Skeletal muscle tissue (tissue), 4 donors: ENCODE measurements around the gene ONECUT3. TPM values are rescaled to one million over a fixed set of nuclear protein-coding genes. Genes with fewer than 3 reads are reported as not detected.
"Not testable (repeated sequence)": the region's sequence is repeated elsewhere in the genome, so short reads cannot be mapped to it uniquely, and the experiment has no call there.

Source experiments
- H3K27ac ChIP-seq: one replicate; pipeline ENCODE4 v1.7.0; 2013; ENCODE audit warnings: mild to moderate bottlenecking, low read depth, low read length, inconsistent platforms
- H3K27me3 ChIP-seq, 3 donors: one replicate each; pipeline ENCODE4 v1.7.0; 2013; ENCODE audit warnings: low read length in 3 of 3; ENCODE audit not compliant: control insufficient read depth in 3 of 3, insufficient read depth in 3 of 3
- H3K36me3 ChIP-seq, 3 donors: one replicate each; pipeline ENCODE4 v1.7.0; 2013; ENCODE audit warnings: low read length in 3 of 3; ENCODE audit not compliant: control insufficient read depth in 3 of 3, insufficient read depth in 3 of 3
- H3K4me1 ChIP-seq, 3 donors: one replicate each; pipeline ENCODE4 v1.7.0; 2013; ENCODE audit warnings: low read length in 3 of 3, mild to moderate bottlenecking in 3 of 3; ENCODE audit not compliant: control insufficient read depth in 3 of 3, insufficient read depth in 3 of 3
- H3K4me3 ChIP-seq, 3 donors: one replicate each; pipeline ENCODE4 v1.7.0; 2013; ENCODE audit warnings: low read length in 3 of 3
- H3K9ac ChIP-seq, 3 donors: one replicate each; pipeline ENCODE4 v1.7.0; 2013; ENCODE audit warnings: low read length in 3 of 3, mild to moderate bottlenecking in 3 of 3, moderate library complexity in 2 of 3, low read depth in 1 of 3
- H3K9me3 ChIP-seq, 3 donors: one replicate each; pipeline ENCODE4 v1.7.0; 2013; ENCODE audit warnings: low read length in 3 of 3; ENCODE audit not compliant: control insufficient read depth in 3 of 3
- total RNA-seq: library from RNA; depleted of rRNA; stranded (reverse); fragments of >200 nt; gene quantifications from one replicate; pipeline ENCODE4 v1.2.3, GENCODE V29; 2014
- donor health status: Osteomylitis.

The ONECUT3 gene
- total RNA-seq, 1 donor from 2014 or later: not detected

DNA sequence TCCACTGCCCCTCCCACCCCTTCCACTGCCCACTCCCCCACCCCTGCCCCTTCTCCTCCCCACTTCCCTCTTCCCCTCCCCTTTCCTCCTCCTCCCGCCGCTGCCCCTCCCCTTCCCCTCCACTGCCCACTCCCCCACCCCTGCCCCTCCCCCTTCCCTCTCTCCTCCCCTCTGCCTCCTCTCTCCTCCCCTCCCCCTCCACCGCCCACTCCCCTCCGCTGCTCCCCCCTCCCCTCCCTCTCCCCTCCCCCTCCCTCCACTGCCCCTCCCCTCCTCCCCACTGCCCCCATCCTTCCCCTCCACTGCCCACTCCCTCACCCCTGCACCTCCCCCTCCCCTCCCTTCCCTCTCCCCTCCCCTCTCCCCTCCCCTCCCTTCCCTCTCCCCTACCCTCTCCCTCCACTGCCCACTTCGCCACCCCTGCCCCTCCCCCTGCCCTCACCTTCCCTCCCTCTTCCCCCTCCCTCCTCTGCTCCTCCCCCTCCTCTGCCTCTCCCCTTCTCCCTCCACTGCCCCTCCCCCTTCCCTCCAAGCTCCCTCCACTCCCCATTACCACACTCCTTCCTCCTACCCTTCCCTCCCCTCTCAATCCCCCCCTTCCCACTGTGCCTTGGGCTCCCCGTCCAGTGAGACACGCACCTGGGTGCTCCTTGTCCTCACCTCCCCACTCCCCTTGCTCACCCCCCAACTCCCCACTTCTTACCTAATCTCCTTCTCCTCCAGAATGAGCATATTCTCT, 36.9 kb downstream of the ONECUT3 start:
- peaks cover 11 to 26% (median 19%) of the 10 kb centered on the region in 3 donors for H3K27me3 ChIP-seq
- no peak overlapping the region for H3K9ac ChIP-seq
- no peaks in the 10 kb centered on the region for H3K9me3 ChIP-seq
- H3K36me3 ChIP-seq: no peaks in the 10 kb centered on the region
- no peak overlapping the region for H3K4me3 ChIP-seq
- no peak overlapping the region for H3K27ac ChIP-seq
- H3K4me1 ChIP-seq: peaks cover 0 to 2% (median 0%) of the 10 kb centered on the region in 3 donors

DNA sequence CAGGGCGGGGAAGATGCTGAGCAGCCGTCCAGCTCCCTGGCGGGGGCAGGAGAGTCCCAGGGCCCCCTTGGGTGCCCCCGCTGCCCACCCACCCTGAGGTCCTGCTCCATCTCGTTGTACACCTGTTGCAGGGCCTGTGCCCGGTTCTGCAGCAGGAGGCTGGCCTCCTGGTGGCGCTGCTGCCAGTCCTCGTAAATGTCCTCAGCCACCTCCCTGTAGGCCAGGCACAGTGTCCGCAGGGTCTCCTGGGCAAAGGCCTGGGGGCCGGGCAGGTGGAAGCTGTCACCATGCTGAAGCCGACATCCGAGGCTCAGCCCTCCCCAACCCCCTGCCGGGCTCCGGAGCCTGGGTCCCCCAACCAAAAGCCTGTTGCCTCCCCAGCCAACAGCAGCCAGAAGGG, 38.6 kb downstream of the ONECUT3 start:
- peaks cover 25 to 36% (median 26%) of the 10 kb centered on the region in 3 donors for H3K27me3 ChIP-seq
- H3K4me3 ChIP-seq: no peak overlapping the region
- H3K9me3 ChIP-seq: no peaks in the 10 kb centered on the region
- H3K27ac ChIP-seq: no peak overlapping the region
- no peaks in the 10 kb centered on the region for H3K36me3 ChIP-seq
- H3K4me1 ChIP-seq: peaks cover 4 to 6% (median 6%) of the 10 kb centered on the region in 3 donors
- no peak overlapping the region for H3K9ac ChIP-seq

DNA sequence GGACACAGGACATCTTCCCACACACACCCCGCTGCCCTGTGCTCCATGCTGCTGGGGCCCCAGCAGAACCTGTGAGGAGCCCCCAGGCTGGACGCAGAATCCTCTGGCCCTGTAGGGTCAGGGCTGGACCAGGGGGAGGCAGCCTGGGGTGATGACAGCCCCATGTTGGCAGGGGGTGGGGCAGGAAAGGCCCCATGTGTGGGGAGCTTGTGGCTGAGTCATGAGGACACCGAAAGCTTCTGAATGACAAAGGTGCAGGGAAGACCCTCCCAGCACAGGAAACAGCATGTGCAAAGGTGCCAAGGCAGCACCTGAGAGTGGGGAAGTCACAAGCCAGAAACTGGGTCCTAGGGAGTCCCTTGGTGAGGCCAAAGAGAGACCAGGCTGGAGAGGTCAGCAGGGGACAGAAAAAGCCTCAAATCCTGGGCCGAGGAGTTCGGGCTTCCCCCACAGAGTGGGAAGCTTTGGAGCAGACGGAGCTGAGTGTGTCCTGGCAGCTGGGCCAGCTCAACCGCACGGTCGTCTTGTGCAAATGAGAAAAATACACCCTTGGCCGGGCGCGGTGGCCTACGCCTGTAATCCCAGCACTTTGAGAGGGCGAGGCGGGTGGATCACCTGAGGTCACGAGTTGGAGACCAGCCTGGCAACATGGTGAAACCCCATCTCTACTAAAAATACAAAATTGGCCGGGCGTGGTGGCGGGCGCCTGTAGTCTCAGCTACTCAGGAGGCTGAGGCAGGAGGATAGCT, 41.3 kb downstream of the ONECUT3 start:
- Histone ChIP-seq H3K27me3 (peaks cover 16 to 33% (median 20%) of the 10 kb centered on the region in 3 donors), H3K9me3 (no peaks in the 10 kb centered on the region), H3K4me1 (peaks cover 4 to 6% (median 4%) of the 10 kb centered on the region in 3 donors), H3K9ac (no peak overlapping the region), H3K36me3 (no peaks in the 10 kb centered on the region), H3K4me3 (no peak overlapping the region), H3K27ac (no peak overlapping the region)

DNA sequence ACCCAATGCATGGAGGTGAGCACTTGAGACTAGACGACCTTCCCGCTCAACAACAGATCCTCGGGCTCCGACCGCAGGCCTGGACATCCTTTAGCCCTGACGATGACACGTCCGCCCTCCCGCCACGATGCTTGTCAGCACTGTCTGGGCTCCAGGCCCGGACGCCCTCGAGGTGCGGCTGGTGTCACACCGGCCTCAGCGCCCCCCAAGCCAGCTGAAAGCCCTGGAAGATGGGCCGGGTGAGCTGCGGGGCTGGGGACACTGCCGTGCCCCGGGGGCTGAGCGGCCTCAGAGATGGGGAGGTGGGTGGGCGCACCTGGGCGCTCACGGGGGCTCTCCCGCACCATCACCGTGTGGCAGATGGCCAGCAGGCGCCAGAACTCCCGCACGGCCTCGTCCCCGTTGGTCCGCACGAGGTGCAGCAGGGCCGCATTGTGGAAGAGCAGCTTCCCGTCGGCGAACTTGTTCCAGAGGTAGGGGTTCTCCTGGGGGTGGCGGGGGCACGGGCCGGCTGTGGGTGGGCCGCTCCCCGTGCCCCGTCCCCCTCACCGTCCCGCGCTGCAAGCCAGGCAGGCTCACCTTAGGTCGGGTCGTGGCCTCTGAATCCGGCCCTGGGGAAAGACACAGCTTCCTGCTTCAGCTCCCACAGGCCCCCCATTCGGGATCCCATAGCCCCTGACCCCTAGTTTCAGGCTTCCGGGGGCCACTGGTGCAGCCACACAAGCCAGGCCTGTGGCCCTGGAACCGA, 43.3 kb downstream of the ONECUT3 start:
- peaks cover 4 to 6% (median 4%) of the 10 kb centered on the region in 3 donors for H3K4me1 ChIP-seq
- no peaks in the 10 kb centered on the region for H3K36me3 ChIP-seq
- H3K4me3 ChIP-seq: no peak overlapping the region
- no peaks in the 10 kb centered on the region for H3K9me3 ChIP-seq
- no peak overlapping the region for H3K9ac ChIP-seq
- H3K27ac ChIP-seq: no peak overlapping the region
- H3K27me3 ChIP-seq: peaks cover 17 to 32% (median 21%) of the 10 kb centered on the region in 3 donors

DNA sequence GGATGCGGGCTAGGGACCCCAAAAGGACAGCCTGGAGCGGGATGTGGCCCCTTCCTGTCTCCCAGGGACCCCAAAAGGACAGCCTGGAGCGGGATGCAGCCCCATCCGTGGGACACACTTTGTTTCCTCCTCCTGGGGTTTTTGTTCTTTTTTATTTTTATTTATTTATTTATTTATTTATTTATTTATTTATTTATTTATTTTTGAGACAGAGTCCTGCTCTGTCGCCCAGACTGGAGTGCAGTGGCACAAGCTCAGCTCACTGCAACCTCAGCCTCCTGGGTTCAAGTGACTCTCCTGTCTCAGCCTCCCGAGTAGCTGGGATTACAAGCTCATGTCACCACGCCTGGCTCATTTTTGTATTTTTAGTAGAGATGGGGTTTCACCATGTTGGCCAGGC, 44.0 kb downstream of the ONECUT3 start:
- not testable (repeated sequence) for H3K36me3 ChIP-seq, H3K4me1 ChIP-seq, H3K9me3 ChIP-seq, H3K27ac ChIP-seq, H3K9ac ChIP-seq, H3K4me3 ChIP-seq
- H3K27me3 ChIP-seq: peaks cover 17 to 28% (median 21%) of the 10 kb centered on the region in 3 donors

DNA sequence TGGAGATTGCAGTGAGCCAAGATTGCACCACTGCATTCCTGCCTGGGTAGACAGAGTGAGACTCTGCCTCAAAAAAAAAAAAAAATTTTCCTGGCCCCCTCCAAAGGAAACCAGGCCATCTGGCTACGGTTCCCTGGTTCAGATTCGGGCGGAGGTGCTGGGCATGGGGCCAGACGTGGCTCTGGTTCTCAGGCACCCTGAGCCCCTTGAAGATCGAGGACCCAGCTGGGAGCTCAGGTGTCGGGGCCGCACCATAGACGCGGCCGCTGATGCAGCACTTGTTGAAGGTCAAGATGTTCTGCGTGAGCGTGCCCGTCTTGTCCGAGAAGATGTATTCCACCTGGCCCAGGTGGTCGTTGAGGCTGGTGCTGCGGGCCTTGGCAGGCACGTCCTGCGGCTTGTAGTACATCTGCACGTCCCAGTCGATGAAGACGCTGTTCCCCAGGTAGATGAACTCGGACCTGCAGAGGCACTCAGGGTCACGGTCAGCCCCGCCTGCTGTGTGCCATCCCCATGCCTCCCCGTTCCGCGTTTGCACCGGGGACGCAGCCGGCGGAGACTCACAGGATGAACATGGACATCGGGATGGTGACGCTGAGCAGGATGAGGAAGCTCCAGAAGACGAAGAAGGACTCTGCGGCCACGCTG, 46.5 kb downstream of the ONECUT3 start:
- H3K27me3 ChIP-seq: peaks cover 21 to 28% (median 23%) of the 10 kb centered on the region in 3 donors
- no peak overlapping the region for H3K4me3 ChIP-seq
- no peak overlapping the region for H3K27ac ChIP-seq
- H3K36me3 ChIP-seq: no peaks in the 10 kb centered on the region
- H3K9ac ChIP-seq: no peak overlapping the region
- H3K4me1 ChIP-seq: peaks cover 4 to 6% (median 4%) of the 10 kb centered on the region in 3 donors
- H3K9me3 ChIP-seq: no peaks in the 10 kb centered on the region

DNA sequence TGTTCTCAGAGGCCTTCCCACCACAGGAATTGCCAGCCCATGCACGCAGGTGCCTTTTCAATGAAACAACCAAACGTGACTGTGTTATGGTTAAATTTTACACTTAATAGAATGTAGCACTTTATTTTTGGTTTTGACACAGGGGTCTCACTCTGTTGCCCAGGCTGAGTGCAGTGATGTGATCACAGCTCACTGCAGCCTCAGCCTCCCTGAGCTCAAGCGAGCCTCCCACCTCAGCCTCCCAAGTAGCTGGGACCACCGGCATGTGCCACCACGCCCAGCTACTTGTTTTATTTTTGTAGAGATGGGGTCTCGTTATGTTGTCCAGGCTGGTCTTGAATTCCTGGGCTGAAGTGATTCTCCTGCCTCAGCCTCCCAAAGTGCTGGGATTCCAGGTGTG, 51.6 kb downstream of the ONECUT3 start:
- no peaks in the 10 kb centered on the region for H3K9me3 ChIP-seq
- no peaks in the 10 kb centered on the region for H3K4me1 ChIP-seq

DNA sequence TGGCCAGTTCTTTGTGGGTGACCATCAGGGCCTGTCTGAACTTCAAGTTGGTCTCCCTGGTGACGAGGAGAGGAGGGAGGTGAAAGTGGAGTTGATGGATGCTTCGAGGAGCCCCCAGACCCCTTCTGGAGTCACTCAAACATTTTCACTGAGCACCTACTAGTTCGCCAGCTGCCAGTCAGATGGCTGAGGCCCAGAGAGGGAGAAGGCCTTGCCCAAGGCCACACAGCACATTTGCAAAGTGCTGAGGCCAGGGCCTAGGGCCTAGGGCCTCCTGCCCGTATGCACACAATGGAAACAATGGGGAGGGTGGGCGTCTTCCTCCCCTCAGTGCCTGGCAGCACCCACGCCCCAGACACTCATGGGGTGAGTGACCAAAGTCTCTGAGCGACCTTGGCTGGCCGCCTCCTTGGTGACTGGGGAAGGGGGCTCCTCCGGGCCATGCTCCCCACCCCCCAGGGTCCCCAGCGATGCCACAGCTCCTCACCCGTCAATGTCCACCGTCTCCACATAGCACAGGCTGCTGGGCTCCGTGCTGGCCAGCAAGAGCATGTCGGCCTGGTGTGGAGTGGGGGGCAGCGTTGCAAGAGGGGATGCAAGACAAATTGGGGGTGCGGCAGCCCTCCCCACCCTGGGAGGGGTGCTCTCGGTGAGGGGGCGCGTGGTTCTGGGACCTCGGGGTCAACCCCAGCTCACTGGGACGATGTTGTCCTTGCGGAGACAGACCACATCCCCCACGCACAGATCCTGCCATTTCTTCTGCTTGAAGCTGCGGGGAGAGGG, 52.3 kb downstream of the ONECUT3 start:
- H3K27me3 ChIP-seq: peaks cover 0 to 6% (median 3%) of the 10 kb centered on the region in 3 donors
- no peak overlapping the region for H3K4me3 ChIP-seq
- no peaks in the 10 kb centered on the region for H3K9me3 ChIP-seq
- H3K4me1 ChIP-seq: no peaks in the 10 kb centered on the region
- H3K9ac ChIP-seq: no peak overlapping the region
- H3K36me3 ChIP-seq: no peaks in the 10 kb centered on the region
- no peak overlapping the region for H3K27ac ChIP-seq

More for the DNA sequence above, 51.6 kb downstream of the ONECUT3 start:
- H3K27me3 ChIP-seq: peaks cover 5 to 9% (median 6%) of the 10 kb centered on the region in 3 donors
- H3K4me3 ChIP-seq: no peak overlapping the region
- H3K9ac ChIP-seq: no peak overlapping the region
- no peaks in the 10 kb centered on the region for H3K36me3 ChIP-seq
- H3K27ac ChIP-seq: no peak overlapping the region
